IMR-90 (cell line): ENCODE data around the gene CUL9. TPM values are rescaled to one million over a fixed set of nuclear protein-coding genes. Genes with fewer than 3 reads are reported as not detected.

ENCODE experiments used
- ATAC-seq: fragments of 200-7000 bp; cut with Tn5 transposase; 2 replicates; pipeline ENCODE4 v1.9.1; 2020; ENCODE audit warnings: low read depth, mild to moderate bottlenecking, moderate library complexity
- BruUV-seq: library from RNA; stranded (reverse); fragments of 400-500 nt; replicated peaks from 2 replicates; lab custom pipeline; 2021; lab: Mats Ljungman, UMichigan
- CTCF ChIA-PET: fragments of 300-600 bp; formaldehyde crosslinking; extraction: SDS; loops from one replicate; lab custom pipeline; 2021; ENCODE audit warnings: antibody characterized with exemption; lab: Yijun Ruan, JAX
- POLR2A ChIA-PET: fragments of 300-600 bp; sonication (Branson Sonifier 250); formaldehyde crosslinking; loops from one replicate; lab custom pipeline; 2022; ENCODE audit warnings: antibody characterized with exemption; ENCODE audit not compliant: unreplicated experiment; lab: Charles Lee
- DNase-seq: peaks from one replicate; pipeline ENCODE4 v3.0.0; 2013
- H2AFZ ChIP-seq: replicated peaks from 2 replicates; pipeline ENCODE3; 2013; ENCODE audit warnings: low read length, mild to moderate bottlenecking; ENCODE audit not compliant: poor library complexity
- H2AK5ac ChIP-seq: 2 replicates; pipeline ENCODE4 v1.6.1; 2013; ENCODE audit warnings: low read depth, low read length, inconsistent platforms
- H2AK9ac ChIP-seq: replicated peaks from 2 replicates; pipeline ENCODE3; 2013; ENCODE audit warnings: mild to moderate bottlenecking, low read depth, low read length, moderate library complexity; ENCODE audit not compliant: poor library complexity
- H2BK120ac ChIP-seq: 2 replicates; pipeline ENCODE4 v1.6.1; 2013; ENCODE audit warnings: low read depth, low read length, inconsistent platforms
- H2BK15ac ChIP-seq: 3 replicates; pipeline ENCODE4 v1.6.1; 2013; ENCODE audit warnings: low read depth, low read length, inconsistent platforms
- H2BK20ac ChIP-seq: 2 replicates; pipeline ENCODE4 v1.6.1; 2013; ENCODE audit warnings: low read depth, mild to moderate bottlenecking, inconsistent platforms, low read length, moderate library complexity
- H2BK5ac ChIP-seq: 2 replicates; pipeline ENCODE4 v1.6.1; 2013; ENCODE audit warnings: mild to moderate bottlenecking, low read depth, low read length, inconsistent platforms; ENCODE audit not compliant: poor library complexity, severe bottlenecking
- H3K14ac ChIP-seq: replicated peaks from 2 replicates; pipeline ENCODE4 v1.6.1; 2013; ENCODE audit warnings: low read depth, low read length, inconsistent platforms
- H3K18ac ChIP-seq: 2 replicates; pipeline ENCODE4 v1.6.1; 2013; ENCODE audit warnings: low read depth, low read length, control low read depth
- H3K23ac ChIP-seq: 2 replicates; pipeline ENCODE4 v1.6.1; 2013; ENCODE audit warnings: low read depth, low read length, inconsistent platforms
- H3K27ac ChIP-seq: 2 replicates; pipeline ENCODE4 v1.5.1; 2013; ENCODE audit warnings: mild to moderate bottlenecking, control low read depth, low read length; ENCODE audit not compliant: insufficient read depth
- H3K27me3 ChIP-seq: 2 replicates; pipeline ENCODE4 v1.6.1; 2013; ENCODE audit warnings: low read length; ENCODE audit not compliant: control insufficient read depth, insufficient read depth
- H3K36me3 ChIP-seq: 2 replicates; pipeline ENCODE4 v1.6.1; 2013; ENCODE audit warnings: low read length, mixed read lengths; ENCODE audit not compliant: control insufficient read depth, insufficient read depth
- H3K4ac ChIP-seq: 2 replicates; pipeline ENCODE4 v1.6.1; 2013; ENCODE audit warnings: low read depth, low read length, inconsistent platforms
- H3K4me1 ChIP-seq: 2 replicates; pipeline ENCODE4 v1.6.1; 2013; ENCODE audit warnings: low read length, mixed read lengths; ENCODE audit not compliant: control insufficient read depth, insufficient read depth
- H3K4me2 ChIP-seq: 2 replicates; pipeline ENCODE4 v1.6.1; 2013; ENCODE audit warnings: low read depth, mild to moderate bottlenecking, control low read depth, low read length, moderate library complexity
- H3K4me3 ChIP-seq: 2 replicates; pipeline ENCODE4 v1.5.1; 2013; ENCODE audit warnings: low read depth, mild to moderate bottlenecking, control low read depth, low read length, moderate library complexity; ENCODE audit not compliant: insufficient read depth
- H3K56ac ChIP-seq: 2 replicates; pipeline ENCODE4 v1.6.1; 2013; ENCODE audit warnings: low read length, inconsistent platforms; ENCODE audit not compliant: insufficient read depth; ENCODE audit errors: extremely low read depth
- H3K79me1 ChIP-seq, 2 experiments: 2 replicates each; pipeline ENCODE4 v1.6.1; 2013; ENCODE audit warnings: low read length in 2 of 2, inconsistent platforms in 1 of 2, low read depth in 1 of 2
- H3K9ac ChIP-seq: 2 replicates; pipeline ENCODE4 v1.6.1; 2013; ENCODE audit warnings: low read depth, low read length, control low read depth
- H3K9me1 ChIP-seq: 2 replicates; pipeline ENCODE4 v1.6.1; 2013; ENCODE audit warnings: low read length, inconsistent platforms; ENCODE audit not compliant: insufficient read depth
- H3K9me3 ChIP-seq: 2 replicates; pipeline ENCODE4 v1.6.1; 2013; ENCODE audit warnings: low read length; ENCODE audit not compliant: control insufficient read depth, insufficient read depth
- H4K20me1 ChIP-seq: 2 replicates; pipeline ENCODE4 v1.6.1; 2013; ENCODE audit warnings: low read length, inconsistent platforms; ENCODE audit not compliant: insufficient read depth
- H4K5ac ChIP-seq: 2 replicates; pipeline ENCODE4 v1.6.1; 2013; ENCODE audit warnings: mild to moderate bottlenecking, low read depth, low read length, control low read depth
- H4K8ac ChIP-seq, 2 experiments: 2 replicates each; pipeline ENCODE4 v1.6.1; 2013; ENCODE audit warnings: low read depth in 2 of 2, low read length in 2 of 2, control low read depth in 1 of 2, inconsistent platforms in 1 of 2
- H4K91ac ChIP-seq: 2 replicates; pipeline ENCODE4 v1.6.1; 2013; ENCODE audit warnings: low read depth, low read length, inconsistent platforms; ENCODE audit not compliant: insufficient read depth
- BHLHE40 ChIP-seq: fragments of 150-350 bp; IDR thresholded peaks from 2 replicates; pipeline ENCODE4 v1.6.1; 2016; ENCODE audit warnings: mild to moderate bottlenecking, low read depth, low read length
- FOS ChIP-seq: fragments of 150-350 bp; IDR thresholded peaks from 2 replicates; pipeline ENCODE4 v1.6.1; 2016; ENCODE audit warnings: low read depth, low read length
- MAZ ChIP-seq: IDR thresholded peaks from 2 replicates; pipeline ENCODE4 v1.6.1; 2012; ENCODE audit warnings: low read depth, mild to moderate bottlenecking, low read length, improper control_type of control experiment, moderate library complexity, borderline replicate concordance
- MXI1 ChIP-seq: IDR thresholded peaks from 2 replicates; pipeline ENCODE4 v1.6.1; 2012; ENCODE audit warnings: low read depth, mild to moderate bottlenecking, low read length, moderate library complexity, borderline replicate concordance
- NFE2L2 ChIP-seq: fragments of 150-350 bp; IDR thresholded peaks from 2 replicates; pipeline ENCODE4 v1.6.1; 2016; ENCODE audit warnings: low read depth, mild to moderate bottlenecking, low read length
- RAD21 ChIP-seq: IDR thresholded peaks from 2 replicates; pipeline ENCODE4 v1.6.1; 2012; ENCODE audit warnings: low read length, improper control_type of control experiment
- RCOR1 ChIP-seq: IDR thresholded peaks from 2 replicates; pipeline ENCODE4 v1.6.1; 2012; ENCODE audit warnings: mild to moderate bottlenecking, low read length, improper control_type of control experiment; ENCODE audit not compliant: insufficient replicate concordance
- RFX5 ChIP-seq: IDR thresholded peaks from 2 replicates; pipeline ENCODE4 v1.8.0; 2012; ENCODE audit warnings: low read depth, mild to moderate bottlenecking, low read length, moderate library complexity
- WGBS, 2 experiments: methylation state at CpG; one replicate each; pipeline versions ENCODE4 v1.1.5 to v1.1.7; 2013; ENCODE audit warnings: missing lambda C conversion rate in 2 of 2; ENCODE audit not compliant: insufficient read length in 1 of 2; ENCODE audit errors: extremely low coverage in 2 of 2; 5-methylcytosine and 5-hydroxymethylcytosine counted together
- dilution Hi-C: fragments of 300-500 bp; cut with HindIII; formaldehyde crosslinking; loops from one replicate; pipeline ENCODE4 v1.14.3; 2018; ENCODE audit warnings: low sequenced_read_pairs; ENCODE audit not compliant: unreplicated experiment
- in situ Hi-C: fragments of 300-500 bp; cut with MboI; formaldehyde crosslinking; loops from 3 replicates; pipeline ENCODE4 v1.14.3; 2019; ENCODE audit warnings: low sequenced_read_pairs, inconsistent platforms, mixed read lengths
- intact Hi-C: fragments of 100-400 bp; cut with micrococcal nuclease; formaldehyde crosslinking; loops from 2 replicates; pipeline ENCODE4 v1.10.0; 2022
- polyA plus RNA-seq, 3 experiments: library from polyadenylated mRNA; depleted of rRNA; stranded (reverse); fragments of >200 nt; gene quantifications; 2 replicates each; pipeline ENCODE4 v1.2.3, GENCODE V29; 2012; ENCODE audit warnings: low replicate concordance in 1 of 3
- total RNA-seq: library from RNA; depleted of rRNA; stranded (reverse); fragments of >200 nt; gene quantifications from 2 replicates; pipeline ENCODE4 v1.2.3, GENCODE V29; 2012
- TF ChIP-seq, protein P1 (sequence below): fragments of 150-350 bp; IDR thresholded peaks from 2 replicates; pipeline ENCODE4 v1.6.1; 2016; ENCODE audit warnings: low read depth, mild to moderate bottlenecking, low read length, moderate library complexity, borderline replicate concordance
- TF ChIP-seq, protein P2 (sequence below): fragments of 150-350 bp; IDR thresholded peaks from 2 replicates; pipeline ENCODE4 v1.6.1; 2017; ENCODE audit warnings: mild to moderate bottlenecking, antibody characterized with exemption, low read length, low read depth
- TF ChIP-seq, protein P3 (sequence below): conservative IDR thresholded peaks from 2 replicates; pipeline ENCODE4 v1.5.1; 2012; ENCODE audit warnings: mild to moderate bottlenecking, low read depth, low read length, improper control_type of control experiment

Gene CUL9
- total and polyA plus RNA-seq, 2 of the 4 experiments (the other 2 are of a cell fraction), result 7.7 to 19.5 TPM

DNA sequence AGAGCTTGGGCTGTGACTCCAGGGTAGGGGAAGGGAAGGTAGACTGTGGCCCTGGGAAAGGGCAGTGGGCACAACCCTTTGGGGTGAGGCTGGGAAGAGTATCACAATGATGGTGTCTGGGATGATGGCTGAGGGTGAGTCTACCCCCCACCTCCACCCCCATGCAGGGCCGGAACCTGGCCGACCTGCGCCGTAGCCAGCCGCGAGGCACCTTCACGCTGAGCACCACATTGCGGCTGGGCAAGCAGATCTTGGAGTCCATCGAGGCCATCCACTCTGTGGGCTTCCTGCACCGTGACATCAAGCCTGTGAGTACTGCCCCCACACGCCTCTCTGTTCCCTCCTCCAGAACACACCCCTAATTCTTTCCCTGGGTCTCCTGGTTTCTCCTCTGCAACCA is 71.4 kb downstream of the CUL9 start:
- no peak overlapping the region for H3K27ac ChIP-seq
- H3K14ac ChIP-seq, result no peak overlapping the region
- no peak overlapping the region for H3K4ac ChIP-seq
- intact Hi-C loops, result no loop called here
- no peak overlapping the region for H3K9ac ChIP-seq
- H3K56ac ChIP-seq, result no peak overlapping the region
- no peak overlapping the region for H3K4me3 ChIP-seq
- no peaks in the 10 kb centered on the region for H4K20me1 ChIP-seq
- no peak overlapping the region for H2AK5ac ChIP-seq
- no peak overlapping the region for H4K8ac ChIP-seq
- POLR2A ChIA-PET, result no interaction called here
- no peaks in the 10 kb centered on the region for H3K9me3 ChIP-seq
- no peaks in the 10 kb centered on the region for H3K79me1 ChIP-seq
- no peak overlapping the region for H2BK5ac ChIP-seq
- no peaks in the 10 kb centered on the region for H3K36me3 ChIP-seq
- DNase-seq, result no peak
- H2AFZ ChIP-seq, result peak overlapping the region; percentile 21
- TF ChIP-seq RFX5 (no peak), MAZ (no peak), BHLHE40 (no peak), RCOR1 (no peak), MXI1 (no peak), FOS (no peak), NFE2L2 (no peak), RAD21 (no peak)
- TF ChIP-seq, protein P1, sequence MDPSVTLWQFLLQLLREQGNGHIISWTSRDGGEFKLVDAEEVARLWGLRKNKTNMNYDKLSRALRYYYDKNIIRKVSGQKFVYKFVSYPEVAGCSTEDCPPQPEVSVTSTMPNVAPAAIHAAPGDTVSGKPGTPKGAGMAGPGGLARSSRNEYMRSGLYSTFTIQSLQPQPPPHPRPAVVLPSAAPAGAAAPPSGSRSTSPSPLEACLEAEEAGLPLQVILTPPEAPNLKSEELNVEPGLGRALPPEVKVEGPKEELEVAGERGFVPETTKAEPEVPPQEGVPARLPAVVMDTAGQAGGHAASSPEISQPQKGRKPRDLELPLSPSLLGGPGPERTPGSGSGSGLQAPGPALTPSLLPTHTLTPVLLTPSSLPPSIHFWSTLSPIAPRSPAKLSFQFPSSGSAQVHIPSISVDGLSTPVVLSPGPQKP, result no peak
- TF ChIP-seq, protein P2, sequence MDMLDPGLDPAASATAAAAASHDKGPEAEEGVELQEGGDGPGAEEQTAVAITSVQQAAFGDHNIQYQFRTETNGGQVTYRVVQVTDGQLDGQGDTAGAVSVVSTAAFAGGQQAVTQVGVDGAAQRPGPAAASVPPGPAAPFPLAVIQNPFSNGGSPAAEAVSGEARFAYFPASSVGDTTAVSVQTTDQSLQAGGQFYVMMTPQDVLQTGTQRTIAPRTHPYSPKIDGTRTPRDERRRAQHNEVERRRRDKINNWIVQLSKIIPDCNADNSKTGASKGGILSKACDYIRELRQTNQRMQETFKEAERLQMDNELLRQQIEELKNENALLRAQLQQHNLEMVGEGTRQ, result no peak
- TF ChIP-seq, protein P3, sequence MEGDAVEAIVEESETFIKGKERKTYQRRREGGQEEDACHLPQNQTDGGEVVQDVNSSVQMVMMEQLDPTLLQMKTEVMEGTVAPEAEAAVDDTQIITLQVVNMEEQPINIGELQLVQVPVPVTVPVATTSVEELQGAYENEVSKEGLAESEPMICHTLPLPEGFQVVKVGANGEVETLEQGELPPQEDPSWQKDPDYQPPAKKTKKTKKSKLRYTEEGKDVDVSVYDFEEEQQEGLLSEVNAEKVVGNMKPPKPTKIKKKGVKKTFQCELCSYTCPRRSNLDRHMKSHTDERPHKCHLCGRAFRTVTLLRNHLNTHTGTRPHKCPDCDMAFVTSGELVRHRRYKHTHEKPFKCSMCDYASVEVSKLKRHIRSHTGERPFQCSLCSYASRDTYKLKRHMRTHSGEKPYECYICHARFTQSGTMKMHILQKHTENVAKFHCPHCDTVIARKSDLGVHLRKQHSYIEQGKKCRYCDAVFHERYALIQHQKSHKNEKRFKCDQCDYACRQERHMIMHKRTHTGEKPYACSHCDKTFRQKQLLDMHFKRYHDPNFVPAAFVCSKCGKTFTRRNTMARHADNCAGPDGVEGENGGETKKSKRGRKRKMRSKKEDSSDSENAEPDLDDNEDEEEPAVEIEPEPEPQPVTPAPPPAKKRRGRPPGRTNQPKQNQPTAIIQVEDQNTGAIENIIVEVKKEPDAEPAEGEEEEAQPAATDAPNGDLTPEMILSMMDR, result no peak
- no peaks in the 10 kb centered on the region; the same call in 1 of the 2 replicates for H3K4me1 ChIP-seq
- H4K91ac ChIP-seq, result no peak overlapping the region
- H2BK120ac ChIP-seq, result no peak overlapping the region
- CTCF ChIA-PET, result no interaction called here
- in situ Hi-C loops, result no loop called here
- BruUV-seq, result no TSS peak
- whole genome bisulfite sequencing, 2 experiments, result 94% methylated on average over 10 of the region's 11 CpGs; no CpG with 5 or more reads in 1 of the 2 experiments
- no peak overlapping the region for H4K5ac ChIP-seq
- dilution Hi-C loops, result no loop called here
- H3K4me2 ChIP-seq, result no peak overlapping the region
- no peak overlapping the region for H2BK20ac ChIP-seq
- ATAC-seq, result no peak
- H3K9me1 ChIP-seq, result no peaks in the 10 kb centered on the region
- no peak overlapping the region for H2BK15ac ChIP-seq
- no peak overlapping the region for H2AK9ac ChIP-seq
- no peak overlapping the region for H3K18ac ChIP-seq
- H3K27me3 ChIP-seq, result peaks cover 64% of the 10 kb centered on the region
- no peak overlapping the region for H3K23ac ChIP-seq
